ENCODE measurements around the gene ZIC1.

GRCh38 chr3:147412917-147413685 lies 3.9 kb downstream of the ZIC1 start:
- TF ChIP-seq ZNF274 (IDR thresholded peaks at IDR 0.05; ENCODE audit: low read depth, low read length) (no peak), YY1 (IDR thresholded peaks at IDR 0.05; ENCODE audit: insufficient read depth, insufficient read length) (no peak), SUZ12 (IDR thresholded peaks at IDR 0.05; ENCODE audit: extremely low read depth, insufficient read depth, insufficient read length) (peak; percentile 94)

Measured in NT2/D1 (cell line).